GM18498 (cell line): ENCODE data around the gene RLF.

Experiments used
- ATAC-seq: cut with Tn5 transposase; IDR thresholded peaks from one replicate; pipeline ENCODE4 v1.9.1; 2021; ENCODE audit warnings: mild to moderate bottlenecking, moderate library complexity; ENCODE audit not compliant: unreplicated experiment

The RLF gene

DNA sequence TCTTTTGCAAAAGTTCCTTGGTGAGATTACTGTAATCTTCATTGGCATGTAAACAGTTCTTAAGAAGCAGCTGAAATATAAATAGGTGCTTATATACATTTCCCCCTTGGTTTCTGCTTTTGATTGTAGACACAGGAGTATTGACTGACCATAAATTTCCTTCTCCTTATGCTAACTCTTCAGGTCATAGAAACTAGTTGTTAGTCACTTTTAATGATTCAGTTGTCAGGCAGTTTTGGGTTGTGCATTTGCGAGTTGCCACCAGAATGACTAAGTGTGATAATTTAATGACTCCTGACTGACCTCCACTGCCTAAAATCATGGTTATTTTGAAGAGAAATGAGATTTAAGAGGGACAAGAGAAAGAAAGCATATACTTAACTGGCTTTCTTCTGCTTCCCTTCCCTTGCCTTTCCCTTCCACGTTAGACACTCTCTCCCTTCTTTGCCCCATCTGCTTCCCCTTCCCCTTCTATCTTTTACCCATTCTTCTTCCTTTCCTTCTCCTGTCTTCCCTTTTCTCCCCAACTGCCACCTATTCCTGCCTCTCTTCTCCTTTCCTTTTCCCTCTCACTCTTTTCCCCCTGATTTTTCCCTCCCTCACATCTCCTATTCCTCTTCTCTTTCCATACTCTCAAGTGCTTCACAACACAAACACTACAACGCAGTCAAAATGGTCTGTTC lies 109.1 kb downstream of the RLF start:
- ATAC-seq: no peak

- no peak for ATAC-seq
Observed at GRCh38 chr1:40272653-40273213, 111.5 kb downstream of the RLF start.

- ATAC-seq: no peak
Observed at GRCh38 chr1:40273547-40274166, 112.5 kb downstream of the RLF start.

- ATAC-seq: no peak
Observed at GRCh38 chr1:40274331-40274730, 113.1 kb downstream of the RLF start.

DNA sequence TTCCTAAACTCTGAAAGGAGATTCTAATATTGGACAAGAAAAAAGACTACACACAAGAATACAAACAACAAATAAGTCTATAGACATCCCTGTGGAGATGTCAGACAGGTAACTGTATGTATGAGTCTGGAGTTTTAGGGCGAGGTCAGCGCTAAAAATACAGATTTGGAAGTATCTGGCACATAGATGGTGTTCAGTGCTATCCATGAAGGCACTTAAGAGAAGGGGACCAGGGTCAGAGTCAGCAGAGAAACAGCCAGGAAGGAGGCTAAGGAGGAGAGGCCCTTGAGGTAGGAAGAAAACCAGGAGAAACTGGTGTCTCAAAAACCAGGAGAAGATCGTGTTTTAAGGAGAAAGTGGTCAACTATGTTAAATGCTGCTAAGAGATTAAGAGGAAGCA lies 114.9 kb downstream of the RLF start:
- no peak for ATAC-seq

DNA sequence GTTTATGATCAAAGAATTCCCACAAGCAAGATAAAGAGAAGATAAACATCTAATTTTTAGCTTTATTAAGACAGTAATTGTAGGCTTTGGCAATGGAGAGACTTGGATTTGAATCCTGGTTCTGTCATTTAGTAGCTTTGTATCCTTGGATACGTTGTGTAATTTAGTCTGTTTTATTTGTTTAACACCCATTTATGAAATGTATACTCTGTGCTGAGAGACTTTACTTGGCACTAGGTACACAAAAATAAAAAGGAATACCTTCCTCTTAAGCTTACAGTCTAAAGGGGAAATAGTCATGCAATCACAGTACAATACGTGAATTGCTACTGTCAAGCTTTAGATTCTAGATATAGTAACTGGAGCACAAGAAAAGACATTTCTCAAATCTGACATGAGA lies 120.7 kb downstream of the RLF start:
- ATAC-seq: no peak
